IMR-90 (cell line): ENCODE results near the gene PSAP. TPM values are rescaled to one million over a fixed set of nuclear protein-coding genes. Genes with fewer than 3 reads are reported as not detected.

ENCODE experiments used
- ATAC-seq: fragments of 200-7000 bp; cut with Tn5 transposase; 2 replicates; pipeline ENCODE4 v1.9.1; 2020; ENCODE audit warnings: low read depth, mild to moderate bottlenecking, moderate library complexity
- BruUV-seq: library from RNA; stranded (reverse); fragments of 400-500 nt; replicated peaks from 2 replicates; lab custom pipeline; 2021; lab: Mats Ljungman, UMichigan
- CTCF ChIA-PET: fragments of 300-600 bp; formaldehyde crosslinking; extraction: SDS; loops from one replicate; lab custom pipeline; 2021; ENCODE audit warnings: antibody characterized with exemption; lab: Yijun Ruan, JAX
- POLR2A ChIA-PET: fragments of 300-600 bp; sonication (Branson Sonifier 250); formaldehyde crosslinking; loops from one replicate; lab custom pipeline; 2022; ENCODE audit warnings: antibody characterized with exemption; ENCODE audit not compliant: unreplicated experiment; lab: Charles Lee
- DNase-seq: peaks from one replicate; pipeline ENCODE4 v3.0.0; 2013
- H2AFZ ChIP-seq: replicated peaks from 2 replicates; pipeline ENCODE3; 2013; ENCODE audit warnings: low read length, mild to moderate bottlenecking; ENCODE audit not compliant: poor library complexity
- H2AK5ac ChIP-seq: 2 replicates; pipeline ENCODE4 v1.6.1; 2013; ENCODE audit warnings: low read depth, low read length, inconsistent platforms
- H2AK9ac ChIP-seq: replicated peaks from 2 replicates; pipeline ENCODE3; 2013; ENCODE audit warnings: mild to moderate bottlenecking, low read depth, low read length, moderate library complexity; ENCODE audit not compliant: poor library complexity
- H2BK120ac ChIP-seq: 2 replicates; pipeline ENCODE4 v1.6.1; 2013; ENCODE audit warnings: low read depth, low read length, inconsistent platforms
- H2BK15ac ChIP-seq: 3 replicates; pipeline ENCODE4 v1.6.1; 2013; ENCODE audit warnings: low read depth, low read length, inconsistent platforms
- H2BK20ac ChIP-seq: 2 replicates; pipeline ENCODE4 v1.6.1; 2013; ENCODE audit warnings: low read depth, mild to moderate bottlenecking, inconsistent platforms, low read length, moderate library complexity
- H2BK5ac ChIP-seq: 2 replicates; pipeline ENCODE4 v1.6.1; 2013; ENCODE audit warnings: mild to moderate bottlenecking, low read depth, low read length, inconsistent platforms; ENCODE audit not compliant: poor library complexity, severe bottlenecking
- H3K14ac ChIP-seq: replicated peaks from 2 replicates; pipeline ENCODE4 v1.6.1; 2013; ENCODE audit warnings: low read depth, low read length, inconsistent platforms
- H3K18ac ChIP-seq: 2 replicates; pipeline ENCODE4 v1.6.1; 2013; ENCODE audit warnings: low read depth, low read length, control low read depth
- H3K23ac ChIP-seq: 2 replicates; pipeline ENCODE4 v1.6.1; 2013; ENCODE audit warnings: low read depth, low read length, inconsistent platforms
- H3K27ac ChIP-seq: 2 replicates; pipeline ENCODE4 v1.5.1; 2013; ENCODE audit warnings: mild to moderate bottlenecking, control low read depth, low read length; ENCODE audit not compliant: insufficient read depth
- H3K27me3 ChIP-seq: 2 replicates; pipeline ENCODE4 v1.6.1; 2013; ENCODE audit warnings: low read length; ENCODE audit not compliant: control insufficient read depth, insufficient read depth
- H3K36me3 ChIP-seq: 2 replicates; pipeline ENCODE4 v1.6.1; 2013; ENCODE audit warnings: low read length, mixed read lengths; ENCODE audit not compliant: control insufficient read depth, insufficient read depth
- H3K4ac ChIP-seq: 2 replicates; pipeline ENCODE4 v1.6.1; 2013; ENCODE audit warnings: low read depth, low read length, inconsistent platforms
- H3K4me1 ChIP-seq: 2 replicates; pipeline ENCODE4 v1.6.1; 2013; ENCODE audit warnings: low read length, mixed read lengths; ENCODE audit not compliant: control insufficient read depth, insufficient read depth
- H3K4me2 ChIP-seq: 2 replicates; pipeline ENCODE4 v1.6.1; 2013; ENCODE audit warnings: low read depth, mild to moderate bottlenecking, control low read depth, low read length, moderate library complexity
- H3K4me3 ChIP-seq: 2 replicates; pipeline ENCODE4 v1.5.1; 2013; ENCODE audit warnings: low read depth, mild to moderate bottlenecking, control low read depth, low read length, moderate library complexity; ENCODE audit not compliant: insufficient read depth
- H3K56ac ChIP-seq: 2 replicates; pipeline ENCODE4 v1.6.1; 2013; ENCODE audit warnings: low read length, inconsistent platforms; ENCODE audit not compliant: insufficient read depth; ENCODE audit errors: extremely low read depth
- H3K79me1 ChIP-seq, 2 experiments: 2 replicates each; pipeline ENCODE4 v1.6.1; 2013; ENCODE audit warnings: low read length in 2 of 2, inconsistent platforms in 1 of 2, low read depth in 1 of 2
- H3K9ac ChIP-seq: 2 replicates; pipeline ENCODE4 v1.6.1; 2013; ENCODE audit warnings: low read depth, low read length, control low read depth
- H3K9me1 ChIP-seq: 2 replicates; pipeline ENCODE4 v1.6.1; 2013; ENCODE audit warnings: low read length, inconsistent platforms; ENCODE audit not compliant: insufficient read depth
- H3K9me3 ChIP-seq: 2 replicates; pipeline ENCODE4 v1.6.1; 2013; ENCODE audit warnings: low read length; ENCODE audit not compliant: control insufficient read depth, insufficient read depth
- H4K20me1 ChIP-seq: 2 replicates; pipeline ENCODE4 v1.6.1; 2013; ENCODE audit warnings: low read length, inconsistent platforms; ENCODE audit not compliant: insufficient read depth
- H4K5ac ChIP-seq: 2 replicates; pipeline ENCODE4 v1.6.1; 2013; ENCODE audit warnings: mild to moderate bottlenecking, low read depth, low read length, control low read depth
- H4K8ac ChIP-seq, 2 experiments: 2 replicates each; pipeline ENCODE4 v1.6.1; 2013; ENCODE audit warnings: low read depth in 2 of 2, low read length in 2 of 2, control low read depth in 1 of 2, inconsistent platforms in 1 of 2
- H4K91ac ChIP-seq: 2 replicates; pipeline ENCODE4 v1.6.1; 2013; ENCODE audit warnings: low read depth, low read length, inconsistent platforms; ENCODE audit not compliant: insufficient read depth
- CEBPB ChIP-seq: IDR thresholded peaks from 2 replicates; pipeline ENCODE4 v1.6.1; 2012; ENCODE audit warnings: low read depth, low read length, improper control_type of control experiment
- CHD1 ChIP-seq: IDR thresholded peaks from 2 replicates; pipeline ENCODE4 v1.6.1; 2012; ENCODE audit warnings: low read depth, low read length, improper control_type of control experiment
- ELK1 ChIP-seq: fragments of 150-350 bp; IDR thresholded peaks from 2 replicates; pipeline ENCODE4 v1.6.1; 2016; ENCODE audit warnings: low read depth, mild to moderate bottlenecking, low read length, moderate library complexity, borderline replicate concordance
- FOS ChIP-seq: fragments of 150-350 bp; IDR thresholded peaks from 2 replicates; pipeline ENCODE4 v1.6.1; 2016; ENCODE audit warnings: low read depth, low read length
- MAFK ChIP-seq: IDR thresholded peaks from 2 replicates; pipeline ENCODE4 v1.6.1; 2012; ENCODE audit warnings: low read depth, low read length, improper control_type of control experiment
- MAZ ChIP-seq: IDR thresholded peaks from 2 replicates; pipeline ENCODE4 v1.6.1; 2012; ENCODE audit warnings: low read depth, mild to moderate bottlenecking, low read length, improper control_type of control experiment, moderate library complexity, borderline replicate concordance
- MXI1 ChIP-seq: IDR thresholded peaks from 2 replicates; pipeline ENCODE4 v1.6.1; 2012; ENCODE audit warnings: low read depth, mild to moderate bottlenecking, low read length, moderate library complexity, borderline replicate concordance
- POLR2A ChIP-seq: IDR thresholded peaks from 2 replicates; pipeline ENCODE4 v1.6.1; 2012; ENCODE audit warnings: mild to moderate bottlenecking, low read depth, low read length
- RAD21 ChIP-seq: IDR thresholded peaks from 2 replicates; pipeline ENCODE4 v1.6.1; 2012; ENCODE audit warnings: low read length, improper control_type of control experiment
- RCOR1 ChIP-seq: IDR thresholded peaks from 2 replicates; pipeline ENCODE4 v1.6.1; 2012; ENCODE audit warnings: mild to moderate bottlenecking, low read length, improper control_type of control experiment; ENCODE audit not compliant: insufficient replicate concordance
- RFX5 ChIP-seq: IDR thresholded peaks from 2 replicates; pipeline ENCODE4 v1.8.0; 2012; ENCODE audit warnings: low read depth, mild to moderate bottlenecking, low read length, moderate library complexity
- SMC3 ChIP-seq: fragments of 150-350 bp; IDR thresholded peaks from 2 replicates; pipeline ENCODE4 v1.6.1; 2016; ENCODE audit warnings: low read depth, mild to moderate bottlenecking, antibody characterized with exemption, low read length, moderate library complexity
- USF2 ChIP-seq: fragments of 150-350 bp; IDR thresholded peaks from 2 replicates; pipeline ENCODE4 v1.6.1; 2017; ENCODE audit warnings: mild to moderate bottlenecking, antibody characterized with exemption, low read length, low read depth
- WGBS, 2 experiments: methylation state at CpG; one replicate each; pipeline versions ENCODE4 v1.1.5 to v1.1.7; 2013; ENCODE audit warnings: missing lambda C conversion rate in 2 of 2; ENCODE audit not compliant: insufficient read length in 1 of 2; ENCODE audit errors: extremely low coverage in 2 of 2; 5-methylcytosine and 5-hydroxymethylcytosine counted together
- dilution Hi-C: fragments of 300-500 bp; cut with HindIII; formaldehyde crosslinking; loops from one replicate; pipeline ENCODE4 v1.14.3; 2018; ENCODE audit warnings: low sequenced_read_pairs; ENCODE audit not compliant: unreplicated experiment
- in situ Hi-C: fragments of 300-500 bp; cut with MboI; formaldehyde crosslinking; loops from 3 replicates; pipeline ENCODE4 v1.14.3; 2019; ENCODE audit warnings: low sequenced_read_pairs, inconsistent platforms, mixed read lengths
- intact Hi-C: fragments of 100-400 bp; cut with micrococcal nuclease; formaldehyde crosslinking; loops from 2 replicates; pipeline ENCODE4 v1.10.0; 2022
- polyA plus RNA-seq, 3 experiments: library from polyadenylated mRNA; depleted of rRNA; stranded (reverse); fragments of >200 nt; gene quantifications; 2 replicates each; pipeline ENCODE4 v1.2.3, GENCODE V29; 2012; ENCODE audit warnings: low replicate concordance in 1 of 3
- total RNA-seq: library from RNA; depleted of rRNA; stranded (reverse); fragments of >200 nt; gene quantifications from 2 replicates; pipeline ENCODE4 v1.2.3, GENCODE V29; 2012

The PSAP gene
- total and polyA plus RNA-seq, 2 of the 4 experiments (the other 2 are of a cell fraction) = 216 to 876 TPM

GRCh38 chr10:71831646-71832552 is 19.2 kb downstream of the PSAP start (continued):
- TF ChIP-seq USF2 = no peak

GRCh38 chr10:71830726-71831125 is 20.3 kb downstream of the PSAP start:
- dilution Hi-C loops = no loop called here
- no peak overlapping the region for H3K27ac ChIP-seq
- CTCF ChIA-PET = no interaction called here
- H4K20me1 ChIP-seq = peaks cover 55% of the 10 kb centered on the region
- peaks cover 52% of the 10 kb centered on the region for H3K36me3 ChIP-seq
- no peak overlapping the region for H3K14ac ChIP-seq
- no peak overlapping the region for H3K4me3 ChIP-seq
- no peak overlapping the region for H4K91ac ChIP-seq
- H3K56ac ChIP-seq = no peak overlapping the region
- H2AK9ac ChIP-seq = no peak overlapping the region
- no peak overlapping the region for H3K4me2 ChIP-seq
- H2AK5ac ChIP-seq = no peak overlapping the region
- H2AFZ ChIP-seq = no peak overlapping the region
- ATAC-seq (no peak), DNase-seq (no peak)
- H2BK15ac ChIP-seq = no peak overlapping the region
- H4K8ac ChIP-seq = no peak overlapping the region
- no peaks in the 10 kb centered on the region for H3K9me3 ChIP-seq
- H3K23ac ChIP-seq = no peak overlapping the region
- TF ChIP-seq RCOR1 (no peak), CEBPB (no peak), POLR2A (no peak), MAFK (no peak), USF2 (no peak), MXI1 (no peak), FOS (no peak), RAD21 (no peak), ELK1 (no peak), SMC3 (no peak), CHD1 (no peak), MAZ (no peak), RFX5 (no peak)
- H3K4me1 ChIP-seq = peaks cover 4% of the 10 kb centered on the region; the same call in 1 of the 2 replicates
- no peak overlapping the region for H2BK5ac ChIP-seq
- peaks cover 18% of the 10 kb centered on the region for H3K9me1 ChIP-seq
- no peaks in the 10 kb centered on the region for H3K27me3 ChIP-seq
- in situ Hi-C loops = no loop called here
- H3K79me1 ChIP-seq = peaks cover 24 to 58% of the 10 kb centered on the region in 2 experiments
- no peak overlapping the region for H3K9ac ChIP-seq
- no peak overlapping the region for H2BK20ac ChIP-seq
- no peak overlapping the region for H3K18ac ChIP-seq
- POLR2A ChIA-PET = no interaction called here
- no peak overlapping the region for H2BK120ac ChIP-seq
- no peak overlapping the region for H4K5ac ChIP-seq
- H3K4ac ChIP-seq = no peak overlapping the region
- no CpG with 5 or more reads among the region's 4 CpGs for WGBS, 2 experiments
- intact Hi-C loops = no loop called here
- no TSS peak for BruUV-seq
